K562 (cell line): ENCODE results near the gene SEC14L5. TPM values are rescaled to one million over a fixed set of nuclear protein-coding genes. Genes with fewer than 3 reads are reported as not detected.

ENCODE experiments used
- ARID3B ChIP-seq: fragments of 250-450 bp; sonication (Bioruptor Pico); IDR thresholded peaks from 2 replicates; pipeline ENCODE4 v1.4.0; 2020; ENCODE audit warnings: borderline replicate concordance
- COPS2 ChIP-seq: fragments of 450-650 bp; conservative IDR thresholded peaks from 2 replicates; pipeline ENCODE4 v1.6.1; 2016; ENCODE audit warnings: mild to moderate bottlenecking, moderate library complexity
- E2F5 ChIP-seq: sonication (generic); formaldehyde crosslinking; IDR thresholded peaks from 2 replicates; pipeline ENCODE4 v1.8.0; 2022; ENCODE audit warnings: mild to moderate bottlenecking, missing genetic modification reagents
- ERF ChIP-seq: fragments of 450-650 bp; formaldehyde crosslinking; IDR thresholded peaks from 2 replicates; pipeline ENCODE4 v1.4.0; 2020; ENCODE audit warnings: mild to moderate bottlenecking, mixed read lengths
- EWSR1 ChIP-seq: fragments of 450-650 bp; IDR thresholded peaks from 2 replicates; pipeline ENCODE4 v1.6.1; 2018; ENCODE audit warnings: borderline replicate concordance, mild to moderate bottlenecking, low read depth, moderate library complexity; ENCODE audit not compliant: partially characterized antibody
- FOXA1 ChIP-seq: fragments of 450-650 bp; IDR thresholded peaks from 2 replicates; pipeline ENCODE4 v1.6.1; 2016; ENCODE audit warnings: mild to moderate bottlenecking, borderline replicate concordance
- FOXJ3 ChIP-seq: sonication (generic); formaldehyde crosslinking; IDR thresholded peaks from 2 replicates; pipeline ENCODE4 v1.4.0; 2020; ENCODE audit warnings: mild to moderate bottlenecking, missing genetic modification reagents
- HDAC2 ChIP-seq: fragments of 450-650 bp; IDR thresholded peaks from 2 replicates; pipeline ENCODE4 v1.6.1; 2016; ENCODE audit warnings: mild to moderate bottlenecking
- HIVEP1 ChIP-seq: fragments of 250-450 bp; sonication (Bioruptor Pico); IDR thresholded peaks from 2 replicates; pipeline ENCODE4 v1.4.0; 2020; ENCODE audit warnings: mild to moderate bottlenecking
- KLF6 ChIP-seq: fragments of 250-450 bp; sonication (Bioruptor Pico); IDR thresholded peaks from 2 replicates; pipeline ENCODE4 v1.4.0; 2020; ENCODE audit warnings: mild to moderate bottlenecking, moderate library complexity, borderline replicate concordance
- MITF ChIP-seq: IDR thresholded peaks from 2 replicates; pipeline ENCODE4 v1.6.1; 2014; ENCODE audit warnings: antibody characterized with exemption
- NCOA2 ChIP-seq, 2 experiments: fragments of 450-650 bp; IDR thresholded peaks; 2 replicates each; pipeline ENCODE4 v1.6.1; 2018; ENCODE audit warnings: mild to moderate bottlenecking in 2 of 2, moderate library complexity in 1 of 2; ENCODE audit not compliant: partially characterized antibody in 2 of 2
- POLR2B ChIP-seq: fragments of 450-650 bp; IDR thresholded peaks from 2 replicates; pipeline ENCODE4 v1.6.1; 2018; ENCODE audit warnings: low read depth; ENCODE audit not compliant: partially characterized antibody
- SMAD3 ChIP-seq: fragments of 450-650 bp; formaldehyde crosslinking; conservative IDR thresholded peaks from 2 replicates; pipeline ENCODE4 v1.4.0; 2020; ENCODE audit warnings: mild to moderate bottlenecking
- SPI1 ChIP-seq: IDR thresholded peaks from 2 replicates; pipeline ENCODE4 v1.6.1; 2011; ENCODE audit warnings: low read depth, low read length, control low read depth, borderline replicate concordance
- SRSF7 ChIP-seq: fragments of 200-400 bp; formaldehyde crosslinking; optimal IDR thresholded peaks from 2 replicates; pipeline ENCODE3; 2017; ENCODE audit warnings: mild to moderate bottlenecking, low read depth, low read length
- ZFP36 ChIP-seq: fragments of 150-350 bp; IDR thresholded peaks from 2 replicates; pipeline ENCODE4 v1.6.1; 2018; ENCODE audit warnings: low read length, low read depth; ENCODE audit not compliant: partially characterized antibody
- ZNF165 ChIP-seq: fragments of 250-450 bp; sonication (Bioruptor Pico); IDR thresholded peaks from 2 replicates; pipeline ENCODE4 v1.4.0; 2020; ENCODE audit warnings: borderline replicate concordance
- ZNF551 ChIP-seq: fragments of 250-450 bp; sonication (Bioruptor Pico); IDR thresholded peaks from 2 replicates; pipeline ENCODE4 v1.5.0; 2021; ENCODE audit warnings: mild to moderate bottlenecking, moderate library complexity
- ZNF583 ChIP-seq: fragments of 250-450 bp; sonication (Bioruptor Pico); IDR thresholded peaks from 2 replicates; pipeline ENCODE4 v1.4.0; 2020
- ZNF655 ChIP-seq: fragments of 250-450 bp; sonication (Bioruptor Pico); IDR thresholded peaks from 2 replicates; pipeline ENCODE4 v1.5.0; 2021
- polyA plus RNA-seq, 8 experiments: library from polyadenylated mRNA; depleted of rRNA in 4 of 8; stranded (reverse) in 5 of 8; unstranded in 3 of 8; fragments of >200 nt; fragmentation: Nextera tagmentation in 2 of 8; fragmentation: Illumina TruSeq in 1 of 8; extraction: Ambion mirVana in 2 of 8; extraction: Trizol in 1 of 8; gene quantifications; 2 replicates each; pipeline versions ENCODE4 v1.2.1 to v1.2.3, GENCODE V29; 2011 to 2014; ENCODE audit warnings: inconsistent platforms in 1 of 8, missing spikeins in 1 of 8
- total RNA-seq, 7 experiments: library from RNA; depleted of rRNA in 6 of 7; stranded (reverse); fragments of >200 nt in 6 of 7; fragmentation: Illumina TruSeq in 2 of 7; extraction: Trizol in 2 of 7; gene quantifications; 2 replicates each; pipeline versions ENCODE4 v1.2.1 to v1.2.3, GENCODE V29; 2011 to 2021; ENCODE audit warnings: low replicate concordance in 1 of 7
- TF ChIP-seq, protein P1 (sequence below): fragments of 250-450 bp; sonication (Bioruptor Pico); IDR thresholded peaks from 2 replicates; pipeline ENCODE4 v1.4.0; 2020; ENCODE audit warnings: mild to moderate bottlenecking

Gene SEC14L5
- total and polyA plus RNA-seq, 9 of the 15 experiments (the other 6 are each of a cell fraction or from before 2014, with no cell fraction given), result 0.11 TPM; not detected in 8

DNA sequence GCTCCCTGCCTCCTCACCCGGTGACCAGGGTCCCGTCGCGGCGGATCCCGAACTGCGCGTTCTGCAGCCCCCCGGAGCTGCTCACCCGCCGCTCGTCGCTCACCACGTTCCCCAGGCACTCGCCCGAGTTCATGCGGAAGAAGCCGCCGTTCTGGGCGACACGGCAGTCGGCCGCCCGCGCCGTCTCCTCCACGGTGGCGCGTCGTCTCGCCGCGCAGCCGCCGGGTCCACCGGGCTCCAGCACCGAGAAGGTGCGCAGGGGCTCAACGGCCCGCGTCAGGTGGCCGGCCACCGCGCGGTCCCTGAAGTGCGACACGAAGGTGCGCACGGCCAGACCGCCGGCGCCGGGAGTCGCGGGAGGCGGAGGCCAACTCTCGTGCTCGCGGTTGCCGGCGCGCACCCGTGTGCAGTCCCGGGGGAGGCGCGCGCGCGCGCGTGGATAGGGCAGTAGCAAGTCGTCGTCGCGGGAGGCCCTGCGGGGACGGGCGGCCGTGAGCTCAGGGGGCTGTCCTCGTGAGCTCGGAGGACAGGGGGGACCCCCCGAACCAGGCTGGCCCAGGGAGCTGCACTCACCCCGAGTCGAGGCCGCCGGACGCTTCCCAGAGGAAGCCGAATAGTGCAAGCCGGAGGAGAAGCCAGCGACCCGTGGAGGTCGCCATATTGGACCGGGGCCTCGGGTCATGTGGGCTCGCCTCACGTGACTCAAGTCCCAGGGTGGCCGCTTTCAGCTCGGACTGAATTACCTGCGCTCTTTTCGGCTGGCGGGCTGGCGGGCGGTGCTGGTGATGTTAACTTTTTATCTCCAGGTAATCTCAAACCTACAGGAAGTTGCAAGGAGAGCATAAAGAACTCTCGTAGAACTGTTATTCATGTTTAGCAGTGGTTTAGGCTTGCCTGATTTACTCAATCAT lies 75.4 kb downstream of the SEC14L5 start, which contains the start of gene NAGPA (continued):
- TF ChIP-seq MITF, result 0 out of 2 replicates have a peak, but pooled peaks have one; percentile 41
- 0 out of 2 replicates have a peak, but pooled peaks have one; percentile 47 for TF ChIP-seq SMAD3 (CRISPR knock-in tag)
- no peak for TF ChIP-seq COPS2
- TF ChIP-seq NCOA2 (IDR thresholded peaks at IDR 0.05; ENCODE audit: partially characterized antibody in 2 of 2), result no peak
- TF ChIP-seq ZNF165 (CRISPR knock-in tag), result no peak
- no peak for TF ChIP-seq ZNF655 (CRISPR knock-in tag)
- TF ChIP-seq HIVEP1 (CRISPR knock-in tag), result no peak
- TF ChIP-seq ZNF551 (CRISPR knock-in tag), result no peak
- TF ChIP-seq POLR2B, result no peak
- no peak for TF ChIP-seq FOXA1
- no peak for TF ChIP-seq FOXJ3
- TF ChIP-seq E2F5 (CRISPR knock-in tag), result no peak
- no peak for TF ChIP-seq EWSR1
- no peak for TF ChIP-seq ZNF583
- no peak for TF ChIP-seq SPI1
- no peak for TF ChIP-seq ARID3B
- TF ChIP-seq SRSF7, result no peak
- TF ChIP-seq HDAC2, result peak; percentile 98
- TF ChIP-seq KLF6 (CRISPR knock-in tag), result no peak
- TF ChIP-seq ERF (CRISPR knock-in tag), result no peak
- TF ChIP-seq, protein P1, sequence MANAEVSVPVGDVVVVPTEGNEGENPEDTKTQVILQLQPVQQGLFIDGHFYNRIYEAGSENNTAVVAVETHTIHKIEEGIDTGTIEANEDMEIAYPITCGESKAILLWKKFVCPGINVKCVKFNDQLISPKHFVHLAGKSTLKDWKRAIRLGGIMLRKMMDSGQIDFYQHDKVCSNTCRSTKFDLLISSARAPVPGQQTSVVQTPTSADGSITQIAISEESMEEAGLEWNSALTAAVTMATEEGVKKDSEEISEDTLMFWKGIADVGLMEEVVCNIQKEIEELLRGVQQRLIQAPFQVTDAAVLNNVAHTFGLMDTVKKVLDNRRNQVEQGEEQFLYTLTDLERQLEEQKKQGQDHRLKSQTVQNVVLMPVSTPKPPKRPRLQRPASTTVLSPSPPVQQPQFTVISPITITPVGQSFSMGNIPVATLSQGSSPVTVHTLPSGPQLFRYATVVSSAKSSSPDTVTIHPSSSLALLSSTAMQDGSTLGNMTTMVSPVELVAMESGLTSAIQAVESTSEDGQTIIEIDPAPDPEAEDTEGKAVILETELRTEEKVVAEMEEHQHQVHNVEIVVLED, result peak; percentile 42
- no peak for TF ChIP-seq ZFP36
